Measurements from ENCODE around the gene SLC38A1. TPM values are rescaled to one million over a fixed set of nuclear protein-coding genes. Genes with fewer than 3 reads are reported as not detected.
"Not testable (repeated sequence)": the region's sequence is repeated elsewhere in the genome, so short reads cannot be mapped to it uniquely, and the experiment has no call there.

The SLC38A1 gene
- polyA plus RNA-seq, 1 experiment = 136 TPM

DNA sequence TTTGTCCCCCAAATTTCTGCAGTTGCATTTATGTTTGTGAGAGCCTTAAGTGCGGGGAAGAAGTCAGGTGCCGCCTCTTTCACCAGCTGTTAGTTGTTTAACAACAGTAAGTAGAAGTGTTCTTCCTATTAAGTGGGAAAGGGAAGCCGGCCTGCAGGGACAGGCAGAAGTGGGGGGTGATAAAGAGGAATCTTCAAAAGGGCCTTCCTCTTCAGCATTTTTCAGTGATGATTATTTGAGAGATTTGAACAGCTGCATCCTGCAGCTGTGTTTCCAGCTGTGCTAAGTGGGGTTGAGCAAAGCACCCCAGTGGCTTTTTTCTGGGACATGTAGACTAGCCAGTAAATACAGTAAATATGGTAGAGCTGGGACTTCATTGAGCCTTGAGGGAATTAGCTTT lies 32.1 kb upstream of the SLC38A1 start:
- CTCF ChIA-PET = interaction anchor here (0.6 to 1.8 kb wide), 3 partner anchors 12 to 176 kb away, joined by 3 to 7 read pairs (median 4); no protein-coding TSS in a partner anchor
- H3K27me3 ChIP-seq (ENCODE audit: control insufficient read depth, insufficient read depth, low read length) = no peaks in the 10 kb centered on the region
- DNase-seq (ENCODE audit: low read depth, low spot score) = no peak
- H3K27ac ChIP-seq (ENCODE audit: low read depth, low read length) = no peak overlapping the region
- TF ChIP-seq, protein P1, sequence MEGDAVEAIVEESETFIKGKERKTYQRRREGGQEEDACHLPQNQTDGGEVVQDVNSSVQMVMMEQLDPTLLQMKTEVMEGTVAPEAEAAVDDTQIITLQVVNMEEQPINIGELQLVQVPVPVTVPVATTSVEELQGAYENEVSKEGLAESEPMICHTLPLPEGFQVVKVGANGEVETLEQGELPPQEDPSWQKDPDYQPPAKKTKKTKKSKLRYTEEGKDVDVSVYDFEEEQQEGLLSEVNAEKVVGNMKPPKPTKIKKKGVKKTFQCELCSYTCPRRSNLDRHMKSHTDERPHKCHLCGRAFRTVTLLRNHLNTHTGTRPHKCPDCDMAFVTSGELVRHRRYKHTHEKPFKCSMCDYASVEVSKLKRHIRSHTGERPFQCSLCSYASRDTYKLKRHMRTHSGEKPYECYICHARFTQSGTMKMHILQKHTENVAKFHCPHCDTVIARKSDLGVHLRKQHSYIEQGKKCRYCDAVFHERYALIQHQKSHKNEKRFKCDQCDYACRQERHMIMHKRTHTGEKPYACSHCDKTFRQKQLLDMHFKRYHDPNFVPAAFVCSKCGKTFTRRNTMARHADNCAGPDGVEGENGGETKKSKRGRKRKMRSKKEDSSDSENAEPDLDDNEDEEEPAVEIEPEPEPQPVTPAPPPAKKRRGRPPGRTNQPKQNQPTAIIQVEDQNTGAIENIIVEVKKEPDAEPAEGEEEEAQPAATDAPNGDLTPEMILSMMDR (IDR thresholded peaks at IDR 0.05; ENCODE audit: low read depth, low read length) = no peak
- no peaks in the 10 kb centered on the region for H3K9me3 ChIP-seq (ENCODE audit: control insufficient read depth, insufficient read depth, low read length)
- no peak overlapping the region for H3K4me3 ChIP-seq (ENCODE audit: low read depth, low read length)
- POLR2A ChIA-PET = no interaction called here

DNA sequence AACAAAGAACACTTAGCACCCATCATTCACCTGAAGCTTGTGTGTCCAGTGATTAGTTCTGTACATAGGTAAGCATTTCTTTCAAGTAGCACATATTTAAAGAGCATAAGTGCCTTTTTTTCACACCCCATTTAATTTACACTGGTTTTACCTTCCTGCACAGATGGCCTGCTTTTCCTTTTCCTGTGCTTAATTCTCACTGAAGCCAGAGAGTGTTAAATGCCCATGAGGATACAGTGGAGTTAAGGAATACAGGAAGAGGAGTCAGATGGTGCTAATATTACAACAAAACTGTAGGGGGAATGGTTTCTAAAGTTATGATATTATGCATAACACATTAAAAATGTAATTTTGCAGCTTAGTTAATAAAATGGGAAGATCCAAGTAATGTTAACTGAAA lies 31.0 kb upstream of the SLC38A1 start:
- H3K27me3 ChIP-seq (ENCODE audit: control insufficient read depth, insufficient read depth, low read length) = no peaks in the 10 kb centered on the region
- CTCF ChIA-PET = no interaction called here
- H3K4me3 ChIP-seq (ENCODE audit: low read depth, low read length) = no peak overlapping the region
- H3K9me3 ChIP-seq (ENCODE audit: control insufficient read depth, insufficient read depth, low read length) = no peaks in the 10 kb centered on the region
- TF ChIP-seq, protein P1 (IDR thresholded peaks at IDR 0.05; ENCODE audit: low read depth, low read length) = no peak
- no peak for DNase-seq (ENCODE audit: low read depth, low spot score)
- POLR2A ChIA-PET = no interaction called here
- no peak overlapping the region for H3K27ac ChIP-seq (ENCODE audit: low read depth, low read length)

DNA sequence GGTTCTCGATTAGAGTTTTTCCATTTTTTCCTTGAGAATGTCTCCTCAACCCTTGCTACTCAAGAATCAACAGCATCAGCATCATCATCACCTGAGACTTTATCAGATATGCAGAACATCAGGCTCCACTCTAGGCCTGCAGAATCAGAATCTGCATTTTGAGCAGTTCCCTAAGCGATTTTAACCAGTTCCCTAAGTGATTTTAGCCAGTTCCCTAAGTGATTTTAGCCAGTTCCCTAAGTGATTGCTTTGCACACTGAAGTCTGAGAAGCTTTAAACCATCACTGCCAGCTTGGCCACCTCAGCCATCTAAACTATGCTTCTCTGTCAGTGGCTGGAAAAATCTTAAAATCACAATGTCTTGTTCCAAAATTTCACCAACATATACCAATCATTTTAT lies 29.4 kb upstream of the SLC38A1 start:
- ChIA-PET POLR2A (no interaction called here), CTCF (no interaction called here)
- TF ChIP-seq, protein P1 (IDR thresholded peaks at IDR 0.05; ENCODE audit: low read depth, low read length) = no peak
- H3K4me3 ChIP-seq (ENCODE audit: low read depth, low read length) = no peak overlapping the region
- no peak for DNase-seq (ENCODE audit: low read depth, low spot score)
- no peak overlapping the region for H3K27ac ChIP-seq (ENCODE audit: low read depth, low read length)
- H3K27me3 ChIP-seq (ENCODE audit: control insufficient read depth, insufficient read depth, low read length) = no peaks in the 10 kb centered on the region
- H3K9me3 ChIP-seq (ENCODE audit: control insufficient read depth, insufficient read depth, low read length) = no peaks in the 10 kb centered on the region

DNA sequence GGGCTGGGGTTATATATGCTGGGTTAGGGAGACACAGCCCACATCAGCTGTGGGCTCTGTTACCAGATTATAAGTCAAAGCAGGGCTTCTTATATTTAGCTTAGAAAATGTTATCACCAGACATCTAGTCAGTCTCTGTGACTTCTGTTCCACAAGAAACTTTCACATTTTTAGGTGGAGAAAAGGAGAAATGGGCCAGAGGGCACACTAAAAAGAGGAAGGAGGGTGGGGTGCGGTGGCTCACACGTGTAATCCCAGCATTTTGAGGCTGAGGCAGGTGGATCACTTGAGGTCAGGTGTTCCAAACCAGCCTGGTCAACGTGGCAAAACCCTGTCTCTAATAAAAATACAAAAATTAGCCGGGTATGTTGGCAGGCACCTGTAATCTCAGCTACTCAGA lies 28.0 kb upstream of the SLC38A1 start:
- POLR2A ChIA-PET = no interaction called here

DNA sequence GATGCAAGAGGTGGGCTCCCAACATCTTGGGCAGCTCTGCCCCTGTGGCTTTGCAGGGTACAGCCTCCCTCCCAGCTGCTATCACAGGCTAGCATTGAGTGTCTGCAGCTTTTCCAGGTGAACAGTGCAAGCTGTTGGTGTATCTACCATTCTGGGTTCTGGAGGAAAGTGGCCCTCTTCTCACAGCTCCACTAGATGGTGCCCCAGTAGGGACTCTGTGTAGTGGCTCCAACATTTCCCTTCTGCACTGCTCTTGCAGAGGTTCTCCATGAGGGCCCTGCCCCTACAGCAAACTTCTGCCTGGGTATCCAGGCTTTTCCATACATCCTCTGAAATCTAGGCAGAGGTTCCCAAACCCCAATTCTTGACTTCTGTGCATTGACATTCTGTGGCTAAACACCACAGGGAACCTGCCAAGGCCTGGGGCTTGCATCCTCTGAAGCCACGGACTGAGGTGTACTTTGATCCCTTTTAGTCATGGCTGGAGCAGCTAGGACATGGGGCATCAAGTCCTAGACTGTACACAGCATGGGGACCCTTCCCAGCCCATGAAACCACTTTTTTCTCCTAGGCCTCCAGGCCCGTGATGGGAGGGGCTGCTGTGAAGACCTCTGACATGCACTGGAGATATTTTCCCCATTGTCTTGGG lies 24.0 kb upstream of the SLC38A1 start:
- no peak overlapping the region for H3K27ac ChIP-seq (ENCODE audit: low read depth, low read length)
- POLR2A ChIA-PET = no interaction called here
- DNase-seq (ENCODE audit: low read depth, low spot score) = no peak
- no peak overlapping the region for H3K4me3 ChIP-seq (ENCODE audit: low read depth, low read length)
- no peaks in the 10 kb centered on the region for H3K27me3 ChIP-seq (ENCODE audit: control insufficient read depth, insufficient read depth, low read length)
- TF ChIP-seq, protein P1 (IDR thresholded peaks at IDR 0.05; ENCODE audit: low read depth, low read length) = peak; percentile 11; the same call in 1 of the 2 replicates
- no peaks in the 10 kb centered on the region for H3K9me3 ChIP-seq (ENCODE audit: control insufficient read depth, insufficient read depth, low read length)
- CTCF ChIA-PET = no interaction called here

More for the DNA sequence above, 28.0 kb upstream of the SLC38A1 start:
- no peak overlapping the region for H3K27ac ChIP-seq (ENCODE audit: low read depth, low read length)
- no peaks in the 10 kb centered on the region for H3K9me3 ChIP-seq (ENCODE audit: control insufficient read depth, insufficient read depth, low read length)
- H3K4me3 ChIP-seq (ENCODE audit: low read depth, low read length) = no peak overlapping the region
- CTCF ChIA-PET = interaction anchor here (0.5 kb wide), 1 partner anchor 23 kb away, joined by 4 read pairs; no protein-coding TSS in a partner anchor
- H3K27me3 ChIP-seq (ENCODE audit: control insufficient read depth, insufficient read depth, low read length) = no peaks in the 10 kb centered on the region
- DNase-seq (ENCODE audit: low read depth, low spot score) = no peak
- TF ChIP-seq, protein P1 (IDR thresholded peaks at IDR 0.05; ENCODE audit: low read depth, low read length) = no peak

DNA sequence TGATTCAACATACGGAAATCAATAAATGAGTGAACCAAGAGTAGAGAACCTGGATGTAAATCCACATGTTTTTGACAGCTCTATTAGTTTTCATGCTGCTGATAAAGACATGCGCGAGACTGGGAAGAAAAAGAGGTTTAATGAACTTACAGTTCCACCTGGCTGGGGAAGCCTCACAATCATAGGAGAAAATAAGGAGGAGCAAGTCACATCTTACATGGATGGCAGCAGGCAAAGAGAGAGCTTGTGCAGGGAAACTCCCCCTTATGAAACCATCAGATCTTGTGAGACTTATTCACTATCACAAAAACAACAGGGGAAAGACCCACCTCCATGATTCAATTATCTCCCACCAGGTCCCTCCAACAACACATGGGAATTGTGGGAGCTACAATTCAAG lies 23.1 kb upstream of the SLC38A1 start:
- H3K27ac ChIP-seq (ENCODE audit: low read depth, low read length); H3K4me3 ChIP-seq (ENCODE audit: low read depth, low read length); POLR2A ChIA-PET; DNase-seq (ENCODE audit: low read depth, low spot score); H3K27me3 ChIP-seq (ENCODE audit: control insufficient read depth, insufficient read depth, low read length); H3K9me3 ChIP-seq (ENCODE audit: control insufficient read depth, insufficient read depth, low read length): not testable (repeated sequence)
- CTCF ChIA-PET = interaction anchor here (1.5 kb wide), 1 partner anchor 11 kb away, joined by 3 read pairs; no protein-coding TSS in a partner anchor

DNA sequence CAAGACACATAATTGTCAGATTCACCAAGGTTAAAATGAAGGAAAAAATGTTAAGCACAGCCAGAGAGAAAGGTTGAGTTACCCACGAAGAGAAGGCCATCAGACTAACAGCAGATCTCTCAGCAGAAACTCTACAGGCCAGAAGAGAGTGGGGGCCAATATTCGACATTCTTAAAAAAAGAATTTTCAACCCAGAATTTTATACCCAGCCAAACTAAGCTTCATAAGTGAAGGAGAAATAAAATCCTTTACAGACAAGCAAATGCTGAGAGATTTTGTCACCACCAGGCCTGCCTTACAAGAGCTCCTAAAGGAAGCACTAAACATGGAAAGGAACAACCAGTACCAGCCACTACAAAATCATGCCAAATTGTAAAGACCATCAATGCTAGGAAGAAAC lies 16.3 kb upstream of the SLC38A1 start:
- DNase-seq (ENCODE audit: low read depth, low spot score); H3K4me3 ChIP-seq (ENCODE audit: low read depth, low read length); H3K27ac ChIP-seq (ENCODE audit: low read depth, low read length); H3K27me3 ChIP-seq (ENCODE audit: control insufficient read depth, insufficient read depth, low read length); POLR2A ChIA-PET; CTCF ChIA-PET: not testable (repeated sequence)
- H3K9me3 ChIP-seq (ENCODE audit: control insufficient read depth, insufficient read depth, low read length) = peaks cover 14% of the 10 kb centered on the region
